ENCODE results near the gene ICA1L.
"Not testable (repeated sequence)": the region's sequence is repeated elsewhere in the genome, so short reads cannot be mapped to it uniquely, and the experiment has no call there.

DNA sequence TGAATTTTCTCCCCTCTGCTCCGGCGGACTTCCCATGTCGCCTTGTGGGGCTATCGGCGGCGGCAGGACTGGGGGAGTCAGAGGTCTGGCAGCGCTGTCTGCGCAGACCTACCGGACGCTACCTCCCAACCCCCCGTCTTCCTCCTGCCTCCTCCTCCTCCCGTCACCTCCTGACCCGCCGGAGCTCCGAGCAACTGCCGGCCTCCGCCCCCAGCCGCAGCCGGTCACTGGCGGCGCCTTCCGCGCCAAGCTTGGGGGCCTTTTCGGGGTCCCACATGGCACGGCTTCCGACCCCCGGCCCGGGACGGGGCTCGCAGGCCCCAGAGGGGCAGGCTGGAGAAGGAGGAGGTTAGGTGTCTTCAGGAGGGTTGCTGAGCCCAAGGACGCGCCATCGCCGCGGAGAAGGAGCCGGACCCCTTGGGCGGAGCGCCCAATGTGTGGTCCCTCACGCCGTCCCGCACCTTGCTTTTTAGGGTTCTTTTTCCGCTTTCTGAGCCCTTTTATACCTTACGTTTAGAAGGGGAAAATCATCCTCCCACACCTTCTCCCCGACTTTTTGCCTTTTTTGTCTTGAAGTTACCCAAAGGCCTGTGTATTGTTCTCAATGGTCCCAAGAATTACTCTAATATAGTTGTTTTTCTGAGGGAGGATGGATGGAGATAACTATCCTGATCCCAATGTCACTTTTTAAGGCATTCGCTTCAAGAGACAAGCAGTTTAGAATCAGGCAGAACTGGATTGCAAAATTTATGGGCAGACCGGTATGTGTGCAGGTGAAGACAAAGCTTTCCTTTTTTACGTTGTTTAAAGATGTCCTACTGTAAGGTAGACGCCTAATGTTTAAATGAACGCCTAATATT lies 41.0 kb upstream of the ICA1L start:
- TF ChIP-seq, protein P1, sequence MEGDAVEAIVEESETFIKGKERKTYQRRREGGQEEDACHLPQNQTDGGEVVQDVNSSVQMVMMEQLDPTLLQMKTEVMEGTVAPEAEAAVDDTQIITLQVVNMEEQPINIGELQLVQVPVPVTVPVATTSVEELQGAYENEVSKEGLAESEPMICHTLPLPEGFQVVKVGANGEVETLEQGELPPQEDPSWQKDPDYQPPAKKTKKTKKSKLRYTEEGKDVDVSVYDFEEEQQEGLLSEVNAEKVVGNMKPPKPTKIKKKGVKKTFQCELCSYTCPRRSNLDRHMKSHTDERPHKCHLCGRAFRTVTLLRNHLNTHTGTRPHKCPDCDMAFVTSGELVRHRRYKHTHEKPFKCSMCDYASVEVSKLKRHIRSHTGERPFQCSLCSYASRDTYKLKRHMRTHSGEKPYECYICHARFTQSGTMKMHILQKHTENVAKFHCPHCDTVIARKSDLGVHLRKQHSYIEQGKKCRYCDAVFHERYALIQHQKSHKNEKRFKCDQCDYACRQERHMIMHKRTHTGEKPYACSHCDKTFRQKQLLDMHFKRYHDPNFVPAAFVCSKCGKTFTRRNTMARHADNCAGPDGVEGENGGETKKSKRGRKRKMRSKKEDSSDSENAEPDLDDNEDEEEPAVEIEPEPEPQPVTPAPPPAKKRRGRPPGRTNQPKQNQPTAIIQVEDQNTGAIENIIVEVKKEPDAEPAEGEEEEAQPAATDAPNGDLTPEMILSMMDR (IDR thresholded peaks at IDR 0.05) = not testable (repeated sequence)
- TF ChIP-seq POLR2AphosphoS5, TCF7L2 (IDR thresholded peaks at IDR 0.05; ENCODE audit: low read depth, low read length): not testable (repeated sequence)
- TF ChIP-seq, protein P2, sequence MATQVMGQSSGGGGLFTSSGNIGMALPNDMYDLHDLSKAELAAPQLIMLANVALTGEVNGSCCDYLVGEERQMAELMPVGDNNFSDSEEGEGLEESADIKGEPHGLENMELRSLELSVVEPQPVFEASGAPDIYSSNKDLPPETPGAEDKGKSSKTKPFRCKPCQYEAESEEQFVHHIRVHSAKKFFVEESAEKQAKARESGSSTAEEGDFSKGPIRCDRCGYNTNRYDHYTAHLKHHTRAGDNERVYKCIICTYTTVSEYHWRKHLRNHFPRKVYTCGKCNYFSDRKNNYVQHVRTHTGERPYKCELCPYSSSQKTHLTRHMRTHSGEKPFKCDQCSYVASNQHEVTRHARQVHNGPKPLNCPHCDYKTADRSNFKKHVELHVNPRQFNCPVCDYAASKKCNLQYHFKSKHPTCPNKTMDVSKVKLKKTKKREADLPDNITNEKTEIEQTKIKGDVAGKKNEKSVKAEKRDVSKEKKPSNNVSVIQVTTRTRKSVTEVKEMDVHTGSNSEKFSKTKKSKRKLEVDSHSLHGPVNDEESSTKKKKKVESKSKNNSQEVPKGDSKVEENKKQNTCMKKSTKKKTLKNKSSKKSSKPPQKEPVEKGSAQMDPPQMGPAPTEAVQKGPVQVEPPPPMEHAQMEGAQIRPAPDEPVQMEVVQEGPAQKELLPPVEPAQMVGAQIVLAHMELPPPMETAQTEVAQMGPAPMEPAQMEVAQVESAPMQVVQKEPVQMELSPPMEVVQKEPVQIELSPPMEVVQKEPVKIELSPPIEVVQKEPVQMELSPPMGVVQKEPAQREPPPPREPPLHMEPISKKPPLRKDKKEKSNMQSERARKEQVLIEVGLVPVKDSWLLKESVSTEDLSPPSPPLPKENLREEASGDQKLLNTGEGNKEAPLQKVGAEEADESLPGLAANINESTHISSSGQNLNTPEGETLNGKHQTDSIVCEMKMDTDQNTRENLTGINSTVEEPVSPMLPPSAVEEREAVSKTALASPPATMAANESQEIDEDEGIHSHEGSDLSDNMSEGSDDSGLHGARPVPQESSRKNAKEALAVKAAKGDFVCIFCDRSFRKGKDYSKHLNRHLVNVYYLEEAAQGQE (IDR thresholded peaks at IDR 0.05; ENCODE audit: insufficient read depth in 1 of 2, low read depth in 2 of 2, low read length in 1 of 2) = not testable (repeated sequence)

Data from Panc1 (cell line).